HG02623 (cell line): Measurements from ENCODE around the gene COCH.
"Not testable (repeated sequence)": the region's sequence is repeated elsewhere in the genome, so short reads cannot be mapped to it uniquely, and the experiment has no call there.

Source experiments
- ATAC-seq: cut with Tn5 transposase; IDR thresholded peaks from one replicate; pipeline ENCODE4 v1.9.1; 2021; ENCODE audit warnings: moderate library complexity; ENCODE audit not compliant: unreplicated experiment

Gene COCH

DNA sequence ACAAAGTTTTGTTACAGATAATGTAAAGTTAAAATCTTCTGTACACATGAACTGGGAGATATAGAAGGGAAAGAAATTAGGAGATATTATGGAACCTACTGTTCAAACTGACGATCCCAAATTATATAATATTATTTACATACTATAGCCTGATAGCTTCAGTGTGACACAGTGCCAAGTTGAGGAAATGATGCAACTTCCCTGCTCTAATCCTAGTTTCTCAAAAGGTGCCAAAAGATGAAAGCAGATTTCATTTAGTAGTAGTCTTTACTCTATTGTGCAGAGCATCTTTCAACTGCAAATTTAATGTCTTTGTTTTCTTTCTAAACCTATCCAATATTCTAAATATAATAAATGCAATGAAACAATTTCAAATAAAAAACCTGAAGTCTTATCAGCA, 46.9 kb downstream of the COCH start:
- ATAC-seq = no peak

DNA sequence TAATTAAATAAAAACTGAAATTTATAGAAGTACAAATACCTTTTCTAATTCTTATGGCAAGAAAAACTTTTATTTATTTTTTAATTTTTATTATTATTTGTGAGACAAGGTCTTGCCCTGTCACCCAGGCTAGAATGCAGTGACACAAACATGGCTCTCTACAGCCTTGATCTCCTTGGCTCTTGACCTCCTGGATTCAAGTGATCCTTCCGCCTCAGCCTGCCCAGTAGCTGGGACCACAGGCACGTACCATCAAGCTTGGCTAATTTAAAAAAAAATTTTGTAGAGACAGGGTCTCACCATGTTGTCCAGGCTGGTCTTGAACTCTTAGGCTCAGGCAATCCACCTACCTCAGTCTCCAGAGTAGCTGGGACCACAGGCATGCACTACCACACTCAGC, 47.4 kb downstream of the COCH start:
- no peak for ATAC-seq

DNA sequence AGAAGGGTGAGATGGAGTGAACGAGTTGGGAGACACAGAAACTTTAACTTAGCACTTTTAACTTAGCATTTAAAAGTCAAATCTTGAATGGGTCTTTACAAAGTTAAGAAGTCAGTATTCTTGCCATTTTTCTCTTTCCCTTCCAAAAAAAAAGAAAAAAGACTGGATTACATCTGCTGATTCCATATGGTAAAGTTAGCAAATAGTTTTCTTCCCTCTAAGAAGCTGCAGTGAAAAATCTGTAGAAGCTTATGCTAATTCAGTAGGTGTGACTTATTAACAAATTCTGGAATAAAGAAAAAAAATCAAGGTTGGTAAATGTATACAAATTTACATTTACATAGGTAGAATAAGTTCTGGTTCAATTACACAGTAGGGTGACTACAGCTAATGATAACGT, 50.9 kb downstream of the COCH start:
- no peak for ATAC-seq

DNA sequence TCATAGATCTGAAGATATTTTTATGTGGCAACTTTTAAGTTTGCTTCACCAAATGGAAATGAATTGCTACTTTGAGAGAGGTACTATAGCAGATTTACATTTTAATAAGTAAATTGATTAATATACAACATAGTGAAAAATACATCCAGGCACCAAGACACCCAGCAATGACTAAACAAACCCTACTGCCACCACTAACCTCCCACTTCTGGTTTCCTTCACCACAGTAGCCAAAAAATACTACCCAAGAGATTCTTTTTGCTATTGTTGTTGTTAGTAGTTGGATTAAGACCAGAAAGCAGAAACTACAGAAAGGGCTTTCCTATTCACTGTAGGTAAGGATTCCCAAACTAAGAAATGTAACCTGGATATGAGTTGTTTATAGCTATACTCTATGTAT, 54.1 kb downstream of the COCH start:
- ATAC-seq = no peak

DNA sequence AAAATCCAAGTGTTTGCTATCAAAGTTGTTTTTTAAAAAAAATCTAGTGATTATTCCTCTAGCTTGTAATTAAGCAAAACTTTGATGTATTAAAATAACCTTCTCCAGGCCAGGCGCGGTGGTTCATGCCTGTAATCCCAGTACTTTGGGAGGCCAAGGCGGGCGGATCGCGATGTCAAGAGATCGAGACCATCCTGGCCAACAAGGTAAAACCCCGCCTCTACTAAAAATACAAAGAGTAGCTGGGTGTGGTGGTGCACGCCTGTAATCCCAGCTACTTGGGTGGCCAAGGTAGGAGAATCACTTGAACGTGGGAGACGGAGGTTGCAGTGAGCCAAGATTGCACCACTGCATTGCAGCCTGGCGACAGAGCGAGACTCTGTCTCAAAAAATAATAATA, 59.6 kb downstream of the COCH start:
- ATAC-seq = not testable (repeated sequence)

DNA sequence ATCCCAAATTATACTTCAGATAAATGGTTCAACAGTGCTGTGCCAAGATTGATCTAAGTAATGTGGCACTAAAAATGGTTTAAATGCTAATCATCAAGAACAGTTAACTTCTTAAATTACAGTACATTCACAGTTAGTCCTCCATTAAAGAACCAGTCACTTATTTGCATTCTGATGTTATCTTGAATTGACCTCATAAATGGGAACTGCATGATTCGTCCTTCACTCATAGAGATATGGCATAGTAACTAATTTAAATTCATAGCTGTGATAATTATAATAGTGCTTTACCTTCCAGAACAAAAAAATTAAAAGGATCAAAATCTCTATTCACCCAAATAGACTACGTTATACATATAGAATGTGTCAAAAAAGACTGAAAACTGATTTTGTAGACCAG, 61.1 kb downstream of the COCH start:
- no peak for ATAC-seq

DNA sequence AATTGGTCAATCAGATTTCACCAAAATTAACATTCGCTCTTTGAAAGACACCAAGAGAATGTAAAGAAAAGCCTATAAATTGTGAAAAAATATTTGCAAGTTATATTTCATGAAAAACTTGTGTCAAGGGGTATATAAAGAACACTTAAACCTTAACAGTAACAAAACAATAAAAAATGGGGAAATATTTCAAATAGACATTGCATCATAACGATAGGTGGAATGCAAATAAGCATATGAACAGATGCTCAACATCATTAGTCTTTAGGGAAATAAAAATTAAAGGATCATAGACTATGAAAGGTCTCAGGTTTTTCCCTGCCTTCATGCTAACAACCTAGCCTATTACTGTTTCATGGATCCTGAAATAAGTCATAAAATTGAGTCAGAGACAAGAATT, 64.3 kb downstream of the COCH start:
- no peak for ATAC-seq
